NCI-H1436 treated with DMSO at 0.1 percent for 48 hours (cell line): Measurements from ENCODE around the gene LRRC10B.

Source experiments
- DNase-seq: peaks from one replicate; lab custom pipeline; 2025; lab: John Stamatoyannopoulos, UW

LRRC10B gene

DNA sequence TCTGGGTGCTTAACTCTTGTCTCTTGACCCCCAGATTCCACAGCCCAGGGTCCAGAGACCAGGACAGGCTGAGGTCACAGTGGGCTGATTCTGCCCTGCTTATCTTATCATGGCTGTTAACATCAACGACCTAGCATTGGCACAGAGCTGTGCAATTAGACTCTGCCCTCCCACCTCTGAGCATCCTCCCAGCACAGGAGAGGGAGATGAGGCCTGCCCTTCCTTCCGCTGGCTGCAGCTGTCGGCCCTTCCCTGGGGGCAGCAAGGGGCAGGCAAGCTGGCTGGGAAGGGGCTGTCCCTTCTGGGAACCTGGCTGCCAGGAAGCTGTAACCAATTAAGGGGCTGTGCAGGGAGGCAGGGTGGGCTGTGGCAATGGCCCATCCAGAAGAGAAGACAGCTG lies 22.5 kb downstream of the LRRC10B start:
- DNase-seq = no peak

- DNase-seq = no peak
Observed at GRCh38 chr11:61532134-61533038, 23.8 kb downstream of the LRRC10B start.

DNA sequence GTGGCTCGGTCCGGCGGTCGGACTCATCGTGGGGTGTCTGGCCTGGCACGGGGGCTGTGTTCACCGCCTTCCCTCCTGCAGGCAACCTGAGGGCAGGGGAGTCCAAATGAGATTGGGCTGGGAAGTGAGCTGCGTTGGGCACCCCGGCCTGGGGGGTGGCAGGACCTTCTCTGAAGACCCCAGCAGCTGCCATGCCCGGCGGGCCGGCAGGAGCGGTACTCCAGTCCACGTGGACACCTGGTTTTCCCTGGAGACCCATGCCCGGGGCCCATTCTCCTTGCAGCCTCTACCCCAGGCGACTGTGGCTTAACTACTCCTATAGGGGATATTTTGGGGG lies 24.5 kb downstream of the LRRC10B start:
- no peak for DNase-seq

DNA sequence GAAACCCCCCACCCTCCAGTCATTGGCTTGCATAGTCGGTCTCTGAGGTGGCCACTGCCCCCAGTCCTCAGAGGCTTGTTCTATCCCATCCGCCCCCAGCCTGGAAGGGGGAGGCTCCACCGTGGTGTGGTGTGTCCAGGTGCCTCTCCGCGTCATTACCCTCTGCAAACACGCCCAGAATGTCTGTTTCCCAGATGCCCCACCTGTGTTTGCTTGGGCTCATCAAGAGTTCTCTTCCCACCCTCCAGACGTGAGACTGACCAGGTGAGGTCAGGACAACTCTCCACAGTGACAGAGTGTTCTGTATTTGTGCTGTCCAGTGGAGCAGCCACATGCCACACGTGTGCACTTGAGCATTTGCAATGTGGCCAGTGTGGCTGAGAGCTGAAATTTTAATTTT lies 24.9 kb downstream of the LRRC10B start:
- no peak for DNase-seq

DNA sequence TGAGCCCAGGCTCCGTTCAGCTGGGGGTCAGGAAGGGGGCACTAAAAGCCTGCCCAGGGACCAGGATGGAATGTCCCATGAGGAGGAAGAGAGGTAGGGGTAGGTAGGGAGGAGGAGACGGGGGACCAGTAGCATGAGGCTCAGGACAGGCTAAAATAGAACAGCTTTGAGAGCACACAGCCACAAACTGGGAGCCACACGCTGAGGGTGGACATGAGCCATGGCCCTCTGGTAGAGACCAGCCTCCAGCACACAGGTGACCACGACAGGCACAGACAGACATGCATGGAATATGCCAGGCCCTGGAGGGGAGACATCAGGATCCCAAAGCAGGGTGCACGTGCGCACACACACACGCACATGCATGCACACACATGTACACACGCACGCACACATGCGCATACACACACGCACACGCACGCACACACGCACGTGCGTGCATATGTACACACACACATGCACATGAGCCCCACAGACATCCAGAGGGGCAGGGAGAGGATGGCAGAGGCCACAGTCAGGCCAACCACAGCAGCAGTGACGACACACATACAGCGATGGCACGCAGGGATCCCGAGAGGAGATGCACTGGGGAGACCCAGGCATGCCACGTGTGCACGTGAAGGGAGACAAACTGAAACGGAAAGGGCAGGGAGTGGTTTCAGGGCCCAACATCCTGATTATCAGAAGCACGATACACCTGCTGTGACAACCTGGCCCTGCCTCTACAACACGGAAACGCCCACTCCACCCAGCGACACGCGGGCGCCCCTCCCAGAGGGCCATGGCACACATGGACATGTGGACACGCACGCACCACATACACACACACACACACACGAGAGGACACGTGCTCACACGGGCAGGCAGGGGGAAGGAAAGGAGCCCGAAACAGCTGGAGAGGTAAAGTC lies 25.7 kb downstream of the LRRC10B start:
- no peak for DNase-seq

GRCh38 chr11:61534933-61535839 lies 26.6 kb downstream of the LRRC10B start:
- DNase-seq = no peak

- no peak for DNase-seq
Observed at GRCh38 chr11:61535998-61536675, 27.6 kb downstream of the LRRC10B start.

DNA sequence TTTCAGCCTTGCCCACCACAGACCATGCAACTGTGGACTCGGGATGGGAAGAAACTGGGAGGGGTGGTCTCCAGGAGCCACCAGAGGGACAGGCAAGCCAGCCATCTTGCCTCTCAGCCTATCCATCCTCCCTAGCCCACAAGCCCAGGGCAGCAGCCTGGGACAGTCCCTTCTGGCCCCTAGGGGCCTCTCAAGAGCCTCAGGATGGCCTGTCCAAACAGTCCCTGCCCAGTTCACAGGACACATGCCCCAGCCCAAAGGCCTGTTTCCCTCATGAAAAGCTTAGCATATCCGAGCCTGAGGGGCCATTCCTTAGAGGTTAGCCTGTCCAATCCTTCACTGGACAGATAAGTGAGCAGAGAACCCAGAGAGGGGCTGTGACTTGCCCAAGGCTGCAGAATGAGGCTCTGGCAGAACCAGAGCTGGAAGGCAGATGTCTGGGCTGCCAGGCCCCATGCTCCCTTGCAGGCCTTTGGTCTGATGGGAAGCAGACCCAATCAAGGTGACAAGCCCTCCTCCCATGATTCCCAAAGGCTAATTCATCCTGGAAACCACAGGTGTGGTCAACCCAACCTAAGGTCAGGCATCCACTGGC lies 28.2 kb downstream of the LRRC10B start:
- DNase-seq = no peak

DNA sequence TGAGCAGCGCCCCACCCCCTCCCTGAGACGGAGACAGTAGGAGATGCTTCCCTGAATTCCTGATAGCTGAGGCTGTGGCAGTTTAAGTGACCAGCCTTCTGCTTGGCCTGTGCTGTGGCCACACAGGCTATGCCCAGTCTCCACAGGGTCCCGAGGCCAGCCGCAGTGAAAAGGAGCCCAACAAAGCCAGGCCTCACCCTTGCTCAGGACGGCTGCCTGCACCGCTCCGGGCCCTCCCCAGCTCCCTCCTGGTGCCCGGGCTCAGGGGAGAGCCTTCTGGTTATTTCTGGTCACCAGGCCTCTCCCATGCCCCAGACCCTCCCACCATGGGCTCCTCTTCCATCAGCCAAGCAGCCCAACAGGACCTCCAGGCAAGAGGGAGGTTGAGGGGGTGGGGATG lies 28.8 kb downstream of the LRRC10B start:
- no peak for DNase-seq

- DNase-seq = no peak
Observed at GRCh38 chr11:61538636-61538961, 30.1 kb downstream of the LRRC10B start.

- no peak for DNase-seq
Observed at GRCh38 chr11:61539006-61539405, 30.5 kb downstream of the LRRC10B start.

- DNase-seq = no peak
Observed at GRCh38 chr11:61539831-61540357, 31.3 kb downstream of the LRRC10B start.

DNA sequence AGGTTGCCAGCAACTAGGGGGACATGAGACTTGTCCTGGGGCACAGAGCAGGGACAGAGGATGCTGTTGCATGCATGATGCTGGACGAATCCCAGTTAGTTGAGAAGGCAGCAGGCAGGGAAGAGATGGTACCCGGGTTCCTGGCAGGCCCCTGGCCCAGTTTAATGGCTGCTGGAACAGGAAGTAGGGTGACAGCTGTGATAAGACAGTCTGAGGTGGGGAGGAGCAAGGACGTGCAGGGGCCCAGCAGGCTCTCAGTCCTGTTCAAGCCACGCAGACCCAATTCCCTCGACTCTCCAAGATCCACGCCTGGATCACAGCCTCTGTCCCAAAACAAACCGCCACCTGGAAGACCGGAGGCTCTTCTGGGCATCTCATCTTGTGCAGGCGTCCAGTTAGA lies 32.0 kb downstream of the LRRC10B start:
- no peak for DNase-seq

GRCh38 chr11:61541598-61541997 lies 33.0 kb downstream of the LRRC10B start:
- DNase-seq = no peak

DNA sequence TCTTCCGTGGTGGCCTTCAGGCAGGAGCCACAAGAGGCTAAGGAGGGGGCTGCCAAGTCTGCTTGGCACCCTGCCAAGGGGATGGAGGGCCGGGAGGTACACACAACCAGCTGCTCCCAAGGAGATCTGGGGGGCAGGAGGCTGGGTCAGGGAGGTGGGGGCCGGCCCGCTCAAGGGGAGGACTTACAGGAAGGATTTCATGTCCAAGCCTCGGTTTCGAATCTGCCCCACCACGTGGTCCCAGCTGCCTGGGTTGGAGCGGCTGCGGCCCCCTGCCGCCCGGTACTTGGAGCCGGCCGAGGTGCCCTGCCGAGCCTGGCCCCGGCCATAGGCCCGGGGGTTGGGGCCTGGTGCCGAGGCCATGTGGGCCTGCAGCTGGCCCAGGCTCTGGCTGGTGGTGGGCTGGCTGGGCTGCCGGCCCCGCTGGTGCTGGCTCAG lies 33.5 kb downstream of the LRRC10B start:
- DNase-seq = no peak

GRCh38 chr11:61542705-61543104 lies 34.2 kb downstream of the LRRC10B start:
- DNase-seq = no peak

DNA sequence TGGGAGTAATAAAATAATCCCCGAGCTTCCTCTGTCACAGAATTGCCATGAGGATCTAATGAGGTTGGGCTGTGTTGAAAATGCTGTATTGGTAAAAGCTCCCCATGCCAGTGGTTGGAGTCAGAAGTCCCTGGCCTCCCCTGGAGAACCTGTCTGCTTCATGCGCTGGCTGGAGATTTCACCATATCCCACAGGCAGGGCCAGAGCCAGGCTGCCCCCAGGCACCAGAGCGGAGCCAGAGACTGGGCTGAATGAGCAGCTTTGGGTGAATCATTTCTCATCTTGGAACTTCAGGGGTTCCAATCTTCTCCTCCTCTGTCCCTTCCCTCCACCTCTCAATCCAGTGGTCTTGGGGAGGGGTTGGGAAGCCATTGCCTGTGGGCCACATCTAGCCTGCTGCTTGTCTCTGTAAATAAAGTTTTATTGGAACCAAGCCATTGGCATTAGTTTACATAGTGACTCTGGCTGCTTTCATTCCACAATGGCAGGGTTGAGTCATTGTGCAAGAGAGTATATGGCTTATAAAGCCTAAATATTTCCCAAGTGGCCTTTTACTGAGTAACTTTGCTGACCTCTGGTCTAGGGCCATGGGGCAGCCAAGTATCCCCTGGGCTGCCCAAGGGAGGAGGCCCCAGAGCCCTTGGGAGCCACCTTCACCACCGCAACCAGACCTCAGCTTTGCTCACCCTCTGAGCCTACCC lies 35.2 kb downstream of the LRRC10B start:
- DNase-seq = no peak

- no peak for DNase-seq
Observed at GRCh38 chr11:61544466-61544865, 35.9 kb downstream of the LRRC10B start.

DNA sequence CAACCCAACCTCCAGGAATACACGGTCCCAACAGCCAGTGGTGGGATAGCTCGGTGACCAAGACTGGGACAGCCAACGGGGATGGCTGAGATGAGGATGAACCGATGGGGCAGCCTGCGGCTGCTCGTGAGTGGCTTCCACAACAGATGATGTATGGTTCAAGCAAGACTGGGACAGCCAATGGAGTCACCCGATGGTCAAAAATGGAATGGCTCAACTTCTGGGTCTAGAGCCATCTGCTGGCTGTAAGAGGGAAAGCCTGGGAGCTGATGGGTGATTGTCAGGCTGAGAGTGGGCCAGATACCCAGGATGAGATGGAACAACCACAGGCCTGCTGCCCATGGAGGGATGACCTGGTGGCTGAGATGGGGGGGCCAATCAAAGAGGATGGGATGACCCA lies 36.8 kb downstream of the LRRC10B start:
- no peak for DNase-seq

DNA sequence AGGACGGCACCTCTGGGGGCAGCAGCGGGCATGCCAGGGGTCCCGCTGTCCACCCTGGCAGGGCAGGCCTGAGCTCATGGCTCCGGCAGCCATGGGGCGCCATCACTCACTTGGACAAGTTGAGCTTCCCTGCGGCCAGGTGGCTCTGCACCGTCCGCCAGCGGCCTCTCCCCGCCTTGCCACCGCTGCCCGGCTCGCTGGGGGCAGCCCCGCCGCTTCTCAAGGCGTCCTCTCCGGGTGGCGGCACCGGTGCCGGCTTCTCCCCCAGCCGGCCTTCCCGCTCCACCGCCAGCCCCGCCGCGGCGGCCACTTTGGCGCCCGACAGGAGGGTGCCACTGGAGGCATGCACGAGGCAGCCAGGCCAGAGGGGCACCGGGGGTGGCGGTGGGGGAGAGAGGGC lies 37.4 kb downstream of the LRRC10B start:
- DNase-seq = no peak
